ENCODE measurements around the gene CLCN2.

CLCN2 gene

DNA sequence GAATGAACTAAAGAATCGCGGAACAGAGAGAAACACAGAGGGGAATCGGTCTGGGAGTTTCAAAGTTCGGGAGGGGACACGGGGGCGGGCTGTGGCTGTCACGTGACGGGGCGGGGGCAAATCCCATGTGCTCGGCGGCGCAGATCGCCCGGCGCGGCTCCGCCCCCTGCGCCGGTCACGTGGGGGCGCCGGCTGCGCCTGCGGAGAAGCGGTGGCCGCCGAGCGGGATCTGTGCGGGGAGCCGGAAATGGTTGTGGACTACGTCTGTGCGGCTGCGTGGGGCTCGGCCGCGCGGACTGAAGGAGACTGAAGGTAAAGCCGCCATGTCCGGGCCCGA, 47.1 kb downstream of the CLCN2 start, which contains the start of gene EIF4G1:
TSS of gene EIF4G1 (plus strand) at position 244 of the 337 bp plus-strand sequence. CDS start 1,191 bp downstream, outside the sequence.
- DNase-seq (ENCODE audit: low read depth): peak; percentile 70
- TF ChIP-seq, protein P1, sequence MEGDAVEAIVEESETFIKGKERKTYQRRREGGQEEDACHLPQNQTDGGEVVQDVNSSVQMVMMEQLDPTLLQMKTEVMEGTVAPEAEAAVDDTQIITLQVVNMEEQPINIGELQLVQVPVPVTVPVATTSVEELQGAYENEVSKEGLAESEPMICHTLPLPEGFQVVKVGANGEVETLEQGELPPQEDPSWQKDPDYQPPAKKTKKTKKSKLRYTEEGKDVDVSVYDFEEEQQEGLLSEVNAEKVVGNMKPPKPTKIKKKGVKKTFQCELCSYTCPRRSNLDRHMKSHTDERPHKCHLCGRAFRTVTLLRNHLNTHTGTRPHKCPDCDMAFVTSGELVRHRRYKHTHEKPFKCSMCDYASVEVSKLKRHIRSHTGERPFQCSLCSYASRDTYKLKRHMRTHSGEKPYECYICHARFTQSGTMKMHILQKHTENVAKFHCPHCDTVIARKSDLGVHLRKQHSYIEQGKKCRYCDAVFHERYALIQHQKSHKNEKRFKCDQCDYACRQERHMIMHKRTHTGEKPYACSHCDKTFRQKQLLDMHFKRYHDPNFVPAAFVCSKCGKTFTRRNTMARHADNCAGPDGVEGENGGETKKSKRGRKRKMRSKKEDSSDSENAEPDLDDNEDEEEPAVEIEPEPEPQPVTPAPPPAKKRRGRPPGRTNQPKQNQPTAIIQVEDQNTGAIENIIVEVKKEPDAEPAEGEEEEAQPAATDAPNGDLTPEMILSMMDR (IDR thresholded peaks at IDR 0.05; ENCODE audit: control insufficient read depth, insufficient read depth, low read depth, low read length, missing control alignments): no peak
- H3K4me3 ChIP-seq (ENCODE audit: control insufficient read depth, low read depth, low read length): peak within 1 kb of the TSS; percentile 70

DNA sequence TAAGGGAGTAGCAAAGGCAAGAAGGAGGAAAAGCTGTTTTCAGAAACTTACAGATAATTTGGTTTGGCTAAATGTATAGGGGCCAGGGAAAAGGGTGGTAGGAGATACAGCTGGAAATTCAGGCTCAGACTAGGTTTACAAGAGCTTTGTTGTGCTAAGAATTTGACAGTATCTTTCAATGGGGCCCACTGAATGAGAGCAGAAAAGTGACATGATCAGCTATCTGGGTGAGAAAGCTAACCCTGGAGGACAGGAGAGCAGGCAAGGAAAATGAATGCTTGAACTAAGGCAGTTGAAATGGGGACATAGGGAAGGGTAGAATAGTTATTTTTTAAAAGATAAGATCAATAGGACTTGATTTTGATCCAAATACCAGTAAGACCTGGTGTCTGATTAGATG, 49.8 kb downstream of the CLCN2 start:
- no peak for DNase-seq (ENCODE audit: low read depth)
- no peak overlapping the region for H3K4me3 ChIP-seq (ENCODE audit: control insufficient read depth, low read depth, low read length)
- TF ChIP-seq, protein P1 (IDR thresholded peaks at IDR 0.05; ENCODE audit: control insufficient read depth, insufficient read depth, low read depth, low read length, missing control alignments): no peak

DNA sequence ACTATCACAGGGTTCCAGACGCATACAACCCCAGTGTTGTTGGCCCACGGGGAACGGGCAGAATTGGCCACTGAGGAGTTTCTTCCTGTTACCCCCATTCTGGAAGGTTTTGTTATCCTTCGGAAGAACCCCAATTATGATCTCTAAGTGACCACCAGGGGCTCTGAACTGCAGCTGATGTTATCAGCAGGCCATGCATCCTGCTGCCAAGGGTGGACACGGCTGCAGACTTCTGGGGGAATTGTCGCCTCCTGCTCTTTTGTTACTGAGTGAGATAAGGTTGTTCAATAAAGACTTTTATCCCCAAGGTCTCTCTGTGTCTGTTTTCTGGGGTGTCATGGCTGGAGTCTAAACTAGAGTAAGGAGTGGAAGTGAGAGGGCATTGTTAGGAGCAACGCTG, 52.7 kb downstream of the CLCN2 start:
- no peak for DNase-seq (ENCODE audit: low read depth)
- TF ChIP-seq, protein P1 (IDR thresholded peaks at IDR 0.05; ENCODE audit: control insufficient read depth, insufficient read depth, low read depth, low read length, missing control alignments): no peak
- H3K4me3 ChIP-seq (ENCODE audit: control insufficient read depth, low read depth, low read length): no peak overlapping the region

DNA sequence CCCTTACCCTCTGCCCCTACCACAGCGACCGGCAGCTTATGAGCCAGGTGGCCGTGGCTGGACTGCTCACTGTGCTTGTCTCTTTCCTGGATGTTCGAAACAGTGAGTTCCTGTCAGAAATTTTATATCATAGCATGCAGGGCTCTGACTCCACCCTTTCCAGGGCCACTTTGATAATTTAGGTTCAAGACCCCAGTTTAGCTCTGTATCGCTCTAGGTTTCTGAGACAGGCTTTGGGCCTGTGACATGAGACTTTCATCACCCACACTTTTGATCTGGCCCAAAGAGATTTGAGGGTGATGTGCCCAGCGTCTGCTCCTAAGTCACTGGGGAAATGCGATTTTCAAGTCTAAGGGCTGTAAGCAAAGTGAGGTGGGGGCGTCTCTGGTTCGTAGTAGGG, 53.5 kb downstream of the CLCN2 start:
- DNase-seq (ENCODE audit: low read depth): no peak
- TF ChIP-seq, protein P1 (IDR thresholded peaks at IDR 0.05; ENCODE audit: control insufficient read depth, insufficient read depth, low read depth, low read length, missing control alignments): no peak
- no peak overlapping the region for H3K4me3 ChIP-seq (ENCODE audit: control insufficient read depth, low read depth, low read length)

DNA sequence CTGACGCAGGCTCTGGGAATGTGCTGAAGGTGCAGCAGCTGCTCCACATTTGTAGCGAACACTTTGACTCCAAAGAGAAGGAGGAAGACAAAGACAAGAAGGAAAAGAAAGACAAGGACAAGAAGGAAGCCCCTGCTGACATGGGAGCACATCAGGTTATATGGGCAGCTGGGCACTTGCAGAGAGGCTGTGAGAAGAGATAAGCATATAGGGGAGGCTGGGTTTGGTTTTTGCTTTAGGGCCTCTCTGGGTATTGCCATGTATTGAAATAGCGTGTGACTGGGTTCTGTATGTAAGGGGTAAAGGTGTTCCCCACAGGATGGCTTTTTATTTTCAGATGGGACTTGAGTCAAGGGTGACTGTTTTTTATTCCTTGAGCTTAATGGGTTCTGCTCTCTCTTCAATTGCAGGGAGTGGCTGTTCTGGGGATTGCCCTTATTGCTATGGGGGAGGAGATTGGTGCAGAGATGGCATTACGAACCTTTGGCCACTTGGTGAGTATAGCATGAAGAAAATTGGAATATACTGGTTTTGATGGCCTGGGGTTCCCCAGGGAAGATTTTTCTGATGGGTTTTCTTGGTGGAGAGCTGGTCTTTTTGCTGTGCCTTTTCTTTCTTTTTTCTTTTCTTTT, 54.9 kb downstream of the CLCN2 start:
- no peak for DNase-seq (ENCODE audit: low read depth)
- H3K4me3 ChIP-seq (ENCODE audit: control insufficient read depth, low read depth, low read length): no peak overlapping the region
- TF ChIP-seq, protein P1 (IDR thresholded peaks at IDR 0.05; ENCODE audit: control insufficient read depth, insufficient read depth, low read depth, low read length, missing control alignments): no peak

DNA sequence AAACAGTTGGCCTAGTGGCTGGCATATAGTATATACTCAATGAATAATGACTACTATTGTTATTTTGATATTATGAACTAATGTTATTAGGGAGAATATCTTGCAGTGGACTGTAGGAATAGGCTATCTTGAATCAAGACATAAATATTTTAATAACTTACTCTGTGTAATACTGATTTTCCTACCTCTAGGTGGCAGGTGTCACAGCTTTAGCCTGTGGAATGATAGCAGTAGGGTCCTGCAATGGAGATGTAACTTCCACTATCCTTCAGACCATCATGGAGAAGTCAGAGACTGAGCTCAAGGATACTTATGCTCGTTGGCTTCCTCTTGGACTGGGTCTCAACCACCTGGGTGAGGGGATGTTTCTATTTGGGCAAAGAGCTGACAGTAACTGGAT, 55.8 kb downstream of the CLCN2 start:
- DNase-seq (ENCODE audit: low read depth): no peak
- TF ChIP-seq, protein P1 (IDR thresholded peaks at IDR 0.05; ENCODE audit: control insufficient read depth, insufficient read depth, low read depth, low read length, missing control alignments): peak; percentile 32
- no peak overlapping the region for H3K4me3 ChIP-seq (ENCODE audit: control insufficient read depth, low read depth, low read length)

DNA sequence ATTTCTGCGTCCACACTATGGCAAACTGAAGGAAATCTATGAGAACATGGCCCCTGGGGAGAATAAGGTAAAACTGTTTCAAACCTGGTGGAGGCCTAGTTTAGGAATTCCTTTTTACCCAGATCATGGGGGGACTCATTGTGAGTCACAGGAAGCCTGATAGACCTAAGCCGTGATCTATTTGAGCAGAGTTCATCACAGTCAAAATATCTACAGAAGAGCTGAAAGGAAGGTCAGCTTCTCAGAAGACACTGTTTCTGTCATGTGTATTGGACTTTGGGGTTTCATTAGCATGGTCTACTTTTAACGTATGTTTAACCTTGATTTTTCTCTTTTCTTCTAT, 61.1 kb downstream of the CLCN2 start:
- H3K4me3 ChIP-seq (ENCODE audit: control insufficient read depth, low read depth, low read length): peak overlapping the region; percentile 72
- TF ChIP-seq, protein P1 (IDR thresholded peaks at IDR 0.05; ENCODE audit: control insufficient read depth, insufficient read depth, low read depth, low read length, missing control alignments): no peak
- no peak for DNase-seq (ENCODE audit: low read depth)
